ENCODE measurements around the gene GLUD2. TPM values are rescaled to one million over a fixed set of nuclear protein-coding genes. Genes with fewer than 3 reads are reported as not detected.

The GLUD2 gene
- total and polyA plus RNA-seq, 2 of the 4 experiments (the other 2 are of a cell fraction) = 0.51 to 1.6 TPM

- in situ Hi-C loops (cut with MboI; ENCODE audit: low sequenced_read_pairs) (no loop called here), dilution Hi-C loops (cut with HindIII; ENCODE audit: low sequenced_read_pairs, unreplicated experiment) (no loop called here), intact Hi-C loops (cut with micrococcal nuclease) (no loop called here)
- WGBS, 2 experiments (ENCODE audit: extremely low coverage in 2 of 2, insufficient read length in 1 of 2) = 17% methylated on average over 1 of the region's 3 CpGs; no CpG with 5 or more reads in 1 of the 2 experiments
- ChIA-PET POLR2A (ENCODE audit: unreplicated experiment) (no interaction called here), CTCF (no interaction called here)
- ATAC-seq (ENCODE audit: low read depth) (no peak), DNase-seq (no peak)
- Histone ChIP-seq H2BK5ac (ENCODE audit: low read depth, low read length, poor library complexity, severe bottlenecking) (no peak overlapping the region), H2BK15ac (ENCODE audit: low read depth, low read length) (no peak overlapping the region), H4K5ac (ENCODE audit: low read depth, low read length) (no peak overlapping the region), H3K36me3 (ENCODE audit: control insufficient read depth, insufficient read depth, low read length) (no peaks in the 10 kb centered on the region), H3K14ac (replicated peaks; ENCODE audit: low read depth, low read length) (no peak overlapping the region), H4K8ac (ENCODE audit: low read depth in 2 of 2, low read length in 2 of 2) (no peak overlapping the region), H3K56ac (ENCODE audit: extremely low read depth, insufficient read depth, low read length) (no peak overlapping the region), H2BK120ac (ENCODE audit: low read depth, low read length) (no peak overlapping the region), H3K4me3 (ENCODE audit: insufficient read depth, low read depth, low read length) (no peak overlapping the region), H2AFZ (replicated peaks; ENCODE audit: low read length, poor library complexity) (no peak overlapping the region), H3K23ac (ENCODE audit: low read depth, low read length) (no peak overlapping the region), H3K4ac (ENCODE audit: low read depth, low read length) (no peak overlapping the region), H2BK20ac (ENCODE audit: low read depth, low read length) (no peak overlapping the region), H4K91ac (ENCODE audit: insufficient read depth, low read depth, low read length) (no peak overlapping the region), H3K4me1 (ENCODE audit: control insufficient read depth, insufficient read depth, low read length) (no peaks in the 10 kb centered on the region), H3K79me1 (ENCODE audit: low read depth in 1 of 2, low read length in 2 of 2) (no peaks in the 10 kb centered on the region), H3K4me2 (ENCODE audit: low read depth, low read length) (no peak overlapping the region), H3K27ac (ENCODE audit: insufficient read depth, low read length) (no peak overlapping the region), H2AK5ac (ENCODE audit: low read depth, low read length) (no peak overlapping the region), H3K9ac (ENCODE audit: low read depth, low read length) (no peak overlapping the region), H3K9me1 (ENCODE audit: insufficient read depth, low read length) (no peaks in the 10 kb centered on the region), H2AK9ac (replicated peaks; ENCODE audit: low read depth, low read length, poor library complexity) (no peak overlapping the region), H3K18ac (ENCODE audit: low read depth, low read length) (no peak overlapping the region), H4K20me1 (ENCODE audit: insufficient read depth, low read length) (no peaks in the 10 kb centered on the region), H3K27me3 (ENCODE audit: control insufficient read depth, insufficient read depth, low read length) (no peaks in the 10 kb centered on the region), H3K9me3 (ENCODE audit: control insufficient read depth, insufficient read depth, low read length) (peaks cover under 1% of the 10 kb centered on the region; the same call in 1 of the 2 replicates)
- TF ChIP-seq MAZ (IDR thresholded peaks at IDR 0.05; ENCODE audit: borderline replicate concordance, low read depth, low read length) (no peak), CHD1 (IDR thresholded peaks at IDR 0.05; ENCODE audit: low read depth, low read length) (no peak), RCOR1 (IDR thresholded peaks at IDR 0.05; ENCODE audit: insufficient replicate concordance, low read length) (no peak), CTCF (conservative IDR thresholded peaks at IDR 0.05; ENCODE audit: low read depth, low read length) (no peak), ELK1 (IDR thresholded peaks at IDR 0.05; ENCODE audit: borderline replicate concordance, low read depth, low read length) (no peak), MAFK (IDR thresholded peaks at IDR 0.05; ENCODE audit: low read depth, low read length) (no peak), POLR2A (IDR thresholded peaks at IDR 0.05; ENCODE audit: low read depth, low read length) (no peak), MXI1 (IDR thresholded peaks at IDR 0.05; ENCODE audit: borderline replicate concordance, low read depth, low read length) (no peak), NFE2L2 (IDR thresholded peaks at IDR 0.05; ENCODE audit: low read depth, low read length) (no peak), RFX5 (IDR thresholded peaks at IDR 0.05; ENCODE audit: low read depth, low read length) (no peak), USF2 (IDR thresholded peaks at IDR 0.05; ENCODE audit: low read depth, low read length) (no peak), FOS (IDR thresholded peaks at IDR 0.05; ENCODE audit: low read depth, low read length) (no peak), RAD21 (IDR thresholded peaks at IDR 0.05; ENCODE audit: low read length) (no peak), CEBPB (IDR thresholded peaks at IDR 0.05; ENCODE audit: low read depth, low read length) (no peak), BHLHE40 (IDR thresholded peaks at IDR 0.05; ENCODE audit: low read depth, low read length) (no peak), SMC3 (IDR thresholded peaks at IDR 0.05; ENCODE audit: low read depth, low read length) (no peak)
- BruUV-seq (replicated peaks) = no TSS peak
Observed at GRCh38 chrX:121009764-121010163, 37.6 kb upstream of the GLUD2 start.
